ENCODE data around the gene GMIP.

GRCh38 chr19:19600793-19601330 is 42.6 kb downstream of the GMIP start:
- no peak for TF ChIP-seq CTCF (conservative IDR thresholded peaks at IDR 0.05; ENCODE audit: low read length)
- no peak for TF ChIP-seq EZH2phosphoT487 (IDR thresholded peaks at IDR 0.05; ENCODE audit: borderline replicate concordance, low read depth, low read length)

All from OCI-LY7 (cell line).